Measurements from ENCODE around the gene FIBIN.
"Not testable (repeated sequence)": the region's sequence is repeated elsewhere in the genome, so short reads cannot be mapped to it uniquely, and the experiment has no call there.

FIBIN gene

DNA sequence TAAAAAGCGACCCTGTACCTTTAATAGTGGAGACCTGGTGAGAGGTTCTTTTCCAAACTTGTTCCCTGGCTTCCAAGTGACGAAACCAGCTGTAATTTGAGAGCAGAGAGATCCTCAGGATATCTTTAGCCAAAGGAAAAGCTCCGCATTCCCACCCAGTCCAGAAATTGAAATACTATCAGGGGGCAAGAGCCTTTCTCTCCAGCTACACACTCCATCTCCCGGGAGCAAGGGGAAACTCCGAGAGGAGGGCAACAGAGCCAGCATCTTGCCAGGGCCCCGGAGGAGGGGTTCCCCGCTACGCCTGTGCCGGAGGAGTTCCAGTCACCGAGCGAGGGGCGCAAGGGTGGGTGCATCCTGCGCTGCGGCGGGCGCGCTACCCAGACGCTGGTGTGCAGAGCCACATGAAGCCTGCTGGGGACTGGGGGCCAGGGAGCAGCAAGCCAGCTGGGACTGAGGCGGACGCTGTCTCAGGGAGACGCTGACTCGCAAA lies at the start of gene FIBIN:
FIBIN (plus strand) TSS at position 148 of the 493 bp plus-strand sequence. CDS start 415 bp downstream, outside the sequence.
- DNase-seq: no peak

DNA sequence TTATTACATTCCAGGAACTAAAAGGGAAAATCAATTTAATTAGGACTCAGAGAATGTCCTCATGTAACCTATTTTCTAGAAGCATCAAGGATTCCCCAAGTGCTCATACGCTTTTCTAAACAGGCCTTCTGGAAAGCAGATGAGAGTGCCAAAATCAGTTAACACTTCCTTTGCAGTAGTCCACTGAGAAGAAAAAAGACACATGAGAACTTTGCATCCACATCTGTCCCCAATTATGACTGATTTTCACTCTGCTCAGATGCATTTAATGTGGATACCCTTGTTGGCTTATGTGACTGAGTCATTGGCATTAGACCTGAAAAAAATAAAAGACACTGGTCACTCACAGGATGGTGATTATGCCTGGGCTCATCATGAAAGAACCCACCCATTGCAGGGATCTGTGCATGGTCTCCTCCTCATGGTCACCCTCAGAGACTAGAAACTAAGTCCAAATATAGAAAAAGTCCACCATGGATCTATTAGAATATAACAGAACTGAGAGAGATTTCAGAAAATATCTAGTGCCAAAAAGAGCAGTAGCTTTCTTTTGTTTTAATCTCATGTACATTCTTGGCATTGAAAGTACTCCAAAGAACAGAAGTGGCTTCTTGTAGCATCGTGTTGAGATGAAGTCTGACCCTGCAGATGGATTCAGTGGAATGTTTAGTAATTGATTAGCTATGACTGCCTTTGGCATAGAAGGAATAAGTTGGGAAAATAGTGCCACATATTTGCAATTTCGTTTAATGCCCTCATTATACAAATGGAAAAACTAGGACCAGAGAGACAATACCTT lies 48.8 kb upstream of the FIBIN start:
- no peak for DNase-seq

- DNase-seq: no peak
These were observed 47.6 kb upstream of the FIBIN start for GRCh38 chr11:26946257-26946716.

DNA sequence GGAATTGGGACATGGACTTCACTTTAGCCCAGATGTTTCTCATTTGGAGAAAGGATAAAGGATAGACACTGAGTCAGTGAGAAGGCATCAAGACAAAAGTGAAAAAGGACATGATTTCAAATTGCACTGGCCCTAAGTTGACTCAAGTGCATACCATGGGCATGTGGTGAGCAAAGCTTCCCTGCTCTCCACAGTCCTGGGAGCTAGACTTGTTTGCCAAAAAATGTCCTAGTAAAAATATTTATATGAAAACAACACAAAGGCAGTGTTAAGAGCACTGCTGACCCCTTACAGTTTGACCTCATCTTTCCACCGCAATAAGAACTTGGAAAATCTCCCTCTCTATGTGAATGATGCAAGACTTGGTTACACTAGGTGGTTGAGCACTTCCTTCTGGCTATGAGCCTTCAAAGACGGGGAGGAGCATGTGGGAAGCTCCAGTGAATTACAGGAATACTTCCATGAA lies 46.5 kb upstream of the FIBIN start:
- no peak for DNase-seq

- DNase-seq: no peak
These were observed 45.8 kb upstream of the FIBIN start for GRCh38 chr11:26947904-26948639.

- no peak for DNase-seq
These were observed 45.0 kb upstream of the FIBIN start for GRCh38 chr11:26948881-26949280.

DNA sequence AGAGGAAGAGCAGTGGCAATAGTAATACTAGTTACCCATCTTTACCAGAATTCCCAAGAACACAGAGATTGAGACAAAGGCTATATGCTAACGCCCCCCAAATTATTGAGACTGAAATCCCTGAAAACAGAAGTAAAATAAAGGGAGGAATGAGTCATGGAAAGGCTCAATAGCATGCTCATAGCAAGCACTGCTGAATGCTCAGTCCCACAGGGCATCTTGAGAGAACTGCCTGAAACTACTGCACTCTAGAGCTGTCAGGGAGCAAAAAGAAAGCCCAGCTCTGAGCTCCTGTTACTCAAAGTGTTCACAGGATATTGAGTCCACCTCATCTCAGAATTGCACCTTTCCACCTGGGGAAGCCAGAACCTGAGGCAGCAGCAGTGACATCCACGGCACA lies 44.1 kb upstream of the FIBIN start:
- DNase-seq: no peak

DNA sequence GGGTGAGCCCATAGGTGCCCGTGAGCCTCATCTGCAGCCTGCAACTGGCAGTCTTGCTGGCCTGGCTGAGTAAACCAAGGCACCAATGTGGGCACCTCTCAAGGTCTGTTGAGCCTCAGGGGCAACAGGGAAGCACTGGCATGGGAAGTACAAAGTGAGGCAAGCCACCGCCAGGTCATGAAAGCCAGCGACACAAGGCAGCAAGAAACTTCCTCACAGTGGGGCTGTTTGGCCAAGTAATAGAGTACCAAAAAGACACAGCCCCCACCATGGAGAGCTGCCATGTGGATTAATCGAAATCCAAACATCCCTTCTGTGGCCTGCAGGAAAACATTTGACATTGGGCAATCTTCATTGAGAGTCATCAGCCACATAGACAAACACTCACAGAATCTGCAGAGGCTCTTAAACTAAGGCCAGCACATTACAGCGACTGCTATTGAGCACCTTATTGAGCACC lies 43.6 kb upstream of the FIBIN start:
- no peak for DNase-seq

GRCh38 chr11:26951809-26952515 lies 42.0 kb upstream of the FIBIN start:
- DNase-seq: no peak

- no peak for DNase-seq
These were observed 40.0 kb upstream of the FIBIN start for GRCh38 chr11:26953770-26954392.

GRCh38 chr11:26958005-26958701 lies 35.8 kb upstream of the FIBIN start:
- no peak for DNase-seq

DNA sequence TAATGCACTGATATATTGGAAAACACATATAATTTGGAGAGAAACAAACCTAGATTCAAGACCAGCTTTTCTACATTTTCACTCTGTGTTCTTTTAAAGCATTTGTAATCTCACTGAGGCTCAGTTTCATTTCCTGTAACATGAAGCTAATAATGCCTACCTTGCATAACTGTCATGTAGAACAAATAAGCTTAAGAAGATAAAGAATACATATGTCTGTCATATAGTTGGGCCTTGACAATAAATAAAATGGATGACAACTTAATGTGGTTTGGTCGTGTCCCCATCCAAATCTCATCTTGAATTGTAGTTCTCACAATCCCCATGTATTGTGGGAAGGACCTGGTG lies 35.2 kb upstream of the FIBIN start:
- no peak for DNase-seq

DNA sequence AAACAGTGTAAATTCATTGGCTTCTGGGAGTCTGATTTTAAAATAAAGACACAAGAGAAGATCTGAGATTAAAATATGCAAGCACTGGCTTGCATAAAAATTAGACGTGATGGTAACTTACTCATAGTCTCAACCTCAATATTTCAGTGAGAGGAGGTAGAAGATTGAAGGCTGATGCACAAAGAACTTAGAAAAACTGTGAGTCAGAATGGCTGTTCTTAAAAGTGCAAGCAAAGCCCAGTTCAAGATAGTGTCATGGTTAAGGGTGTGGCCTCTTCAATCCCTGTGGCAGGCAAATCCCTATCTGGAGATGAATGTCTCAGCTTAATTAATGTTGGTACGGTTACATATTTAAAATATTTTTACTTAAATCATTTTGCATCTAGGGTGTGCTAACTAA lies 33.6 kb upstream of the FIBIN start:
- DNase-seq: no peak

DNA sequence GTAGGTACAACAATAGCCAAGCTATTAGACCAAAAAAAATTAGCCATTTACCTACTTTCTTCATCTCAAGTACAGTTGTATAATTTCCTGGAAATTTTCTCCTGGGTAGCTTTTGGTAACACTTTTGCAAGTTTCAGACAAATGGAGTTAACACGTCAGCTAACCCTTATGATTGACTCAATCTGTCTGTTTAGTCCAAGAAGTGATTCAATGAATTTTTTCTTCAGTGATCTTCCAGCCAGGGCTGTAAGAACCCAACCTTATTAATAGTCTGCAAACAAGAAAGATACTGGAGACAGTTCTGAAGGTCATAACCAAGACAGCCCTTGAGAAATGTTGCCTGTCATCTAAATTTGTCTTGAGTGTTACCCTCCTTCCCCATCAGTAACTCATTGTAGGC lies 30.1 kb upstream of the FIBIN start:
- DNase-seq: no peak

GRCh38 chr11:26964339-26964738 lies 29.6 kb upstream of the FIBIN start:
- DNase-seq: no peak

DNA sequence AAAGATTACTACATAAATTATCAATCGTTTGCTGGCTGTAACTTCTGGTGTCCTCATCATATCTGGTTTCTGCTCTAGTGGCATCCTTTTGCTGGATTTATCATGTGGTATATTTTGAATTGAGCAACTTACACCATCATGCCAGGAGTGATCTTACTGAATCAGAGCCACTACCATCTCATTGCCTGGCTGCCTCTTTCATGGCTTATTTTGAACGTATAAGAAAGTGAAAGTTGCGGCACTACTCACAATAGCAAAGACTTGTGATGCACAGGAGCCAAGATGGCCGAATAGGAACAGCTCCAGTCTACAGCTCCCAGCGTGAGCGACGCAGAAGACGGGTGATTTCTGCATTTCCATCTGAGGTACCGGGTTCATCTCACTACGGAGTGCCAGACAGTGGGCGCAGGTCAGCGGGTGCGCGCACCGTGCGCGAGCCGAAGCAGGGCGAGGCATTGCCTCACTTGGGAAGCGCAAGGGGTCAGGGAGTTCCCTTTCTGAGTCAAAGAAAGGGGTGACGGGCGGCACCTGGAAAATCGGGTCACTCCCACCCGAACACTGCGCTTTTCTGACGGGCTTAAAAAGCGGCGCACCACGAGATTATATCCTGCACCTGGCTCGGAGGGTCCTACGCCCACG lies 28.9 kb upstream of the FIBIN start:
- not testable (repeated sequence) for DNase-seq

GRCh38 chr11:26971961-26972360 lies 22.0 kb upstream of the FIBIN start:
- DNase-seq: no peak

GRCh38 chr11:26974069-26974783 lies 19.7 kb upstream of the FIBIN start:
- DNase-seq: no peak

- DNase-seq: no peak
These were observed 18.9 kb upstream of the FIBIN start for GRCh38 chr11:26974996-26975395.

- no peak for DNase-seq
These were observed 17.5 kb upstream of the FIBIN start for GRCh38 chr11:26976389-26976788.

DNA sequence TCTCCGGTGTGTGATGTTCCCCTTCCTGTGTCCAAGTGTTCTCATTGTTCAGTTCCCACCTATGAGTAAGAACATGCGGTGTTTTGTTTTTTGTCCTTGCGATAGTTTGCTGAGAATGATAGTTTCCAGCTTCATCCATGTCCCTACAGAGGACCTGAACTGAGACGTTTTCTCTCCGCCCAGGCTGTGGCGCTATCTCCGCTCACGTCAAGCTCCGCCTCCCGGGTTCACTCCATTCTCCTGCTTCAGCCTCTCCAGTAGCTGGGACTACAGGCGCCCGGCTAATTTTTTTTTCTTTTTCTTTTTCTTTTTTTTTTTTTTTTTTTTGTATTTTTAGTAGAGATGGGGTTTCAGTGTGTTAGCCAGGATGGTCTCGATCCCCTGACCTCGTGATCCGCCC lies 16.7 kb upstream of the FIBIN start:
- DNase-seq: not testable (repeated sequence)
